Ishikawa (cell line): ENCODE measurements around the gene STPG4.

Source experiments
- CEBPB ChIP-seq: IDR thresholded peaks from 2 replicates; pipeline ENCODE4 v1.6.1; 2012
- CREB1 ChIP-seq: IDR thresholded peaks from 2 replicates; pipeline ENCODE4 v1.6.1; 2012; ENCODE audit warnings: low read depth
- EGR1 ChIP-seq: IDR thresholded peaks from 2 replicates; pipeline ENCODE4 v1.6.1; 2012
- EP300 ChIP-seq: IDR thresholded peaks from 2 replicates; pipeline ENCODE4 v1.6.1; 2012; ENCODE audit warnings: borderline replicate concordance
- FOXM1 ChIP-seq: IDR thresholded peaks from 2 replicates; pipeline ENCODE4 v1.6.1; 2012; ENCODE audit warnings: low read depth, borderline replicate concordance
- NFIC ChIP-seq: IDR thresholded peaks from 2 replicates; pipeline ENCODE4 v1.6.1; 2012
- RAD21 ChIP-seq: IDR thresholded peaks from 2 replicates; pipeline ENCODE4 v1.6.1; 2012; ENCODE audit warnings: low read depth
- TAF1 ChIP-seq: IDR thresholded peaks from 2 replicates; pipeline ENCODE4 v1.6.1; 2012; ENCODE audit warnings: low read depth, mild to moderate bottlenecking
- TCF12 ChIP-seq: IDR thresholded peaks from 2 replicates; pipeline ENCODE4 v1.6.1; 2012; ENCODE audit warnings: low read depth
- TEAD4 ChIP-seq: IDR thresholded peaks from 2 replicates; pipeline ENCODE4 v1.6.1; 2012
- YY1 ChIP-seq: IDR thresholded peaks from 2 replicates; pipeline ENCODE4 v1.6.1; 2012; ENCODE audit warnings: low read depth
- ZBTB7A ChIP-seq: IDR thresholded peaks from 2 replicates; pipeline ENCODE4 v1.6.1; 2012; ENCODE audit warnings: low read depth
- TF ChIP-seq, protein P1 (sequence below): IDR thresholded peaks from 2 replicates; pipeline ENCODE4 v1.6.1; 2012; ENCODE audit warnings: low read depth, mild to moderate bottlenecking
- TF ChIP-seq, protein P2 (sequence below): IDR thresholded peaks from 2 replicates; pipeline ENCODE4 v1.6.1; 2012
- TF ChIP-seq, protein P3 (sequence below): IDR thresholded peaks from 2 replicates; pipeline ENCODE4 v1.6.1; 2012

STPG4 gene

DNA sequence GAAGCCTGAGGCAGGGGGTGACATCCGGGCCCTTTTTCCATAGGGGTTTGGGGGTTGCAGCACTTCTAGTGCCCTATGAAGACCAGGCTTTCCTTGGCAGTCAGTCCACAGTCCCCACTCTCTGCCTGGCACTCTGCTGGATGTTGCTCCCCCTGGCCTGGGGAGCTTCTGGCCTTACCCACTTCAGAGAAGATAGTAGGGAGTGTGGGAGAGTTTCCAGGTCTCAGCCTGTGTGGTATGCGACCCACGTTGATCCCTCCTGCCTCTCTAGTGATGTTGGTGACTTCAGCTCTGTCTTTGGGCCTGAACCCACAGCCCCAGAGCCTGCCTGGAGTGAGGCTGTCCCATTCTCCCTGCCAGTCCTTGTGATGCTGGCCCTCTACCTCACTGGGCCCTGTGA lies 105.6 kb downstream of the STPG4 start:
- TF ChIP-seq, protein P1, sequence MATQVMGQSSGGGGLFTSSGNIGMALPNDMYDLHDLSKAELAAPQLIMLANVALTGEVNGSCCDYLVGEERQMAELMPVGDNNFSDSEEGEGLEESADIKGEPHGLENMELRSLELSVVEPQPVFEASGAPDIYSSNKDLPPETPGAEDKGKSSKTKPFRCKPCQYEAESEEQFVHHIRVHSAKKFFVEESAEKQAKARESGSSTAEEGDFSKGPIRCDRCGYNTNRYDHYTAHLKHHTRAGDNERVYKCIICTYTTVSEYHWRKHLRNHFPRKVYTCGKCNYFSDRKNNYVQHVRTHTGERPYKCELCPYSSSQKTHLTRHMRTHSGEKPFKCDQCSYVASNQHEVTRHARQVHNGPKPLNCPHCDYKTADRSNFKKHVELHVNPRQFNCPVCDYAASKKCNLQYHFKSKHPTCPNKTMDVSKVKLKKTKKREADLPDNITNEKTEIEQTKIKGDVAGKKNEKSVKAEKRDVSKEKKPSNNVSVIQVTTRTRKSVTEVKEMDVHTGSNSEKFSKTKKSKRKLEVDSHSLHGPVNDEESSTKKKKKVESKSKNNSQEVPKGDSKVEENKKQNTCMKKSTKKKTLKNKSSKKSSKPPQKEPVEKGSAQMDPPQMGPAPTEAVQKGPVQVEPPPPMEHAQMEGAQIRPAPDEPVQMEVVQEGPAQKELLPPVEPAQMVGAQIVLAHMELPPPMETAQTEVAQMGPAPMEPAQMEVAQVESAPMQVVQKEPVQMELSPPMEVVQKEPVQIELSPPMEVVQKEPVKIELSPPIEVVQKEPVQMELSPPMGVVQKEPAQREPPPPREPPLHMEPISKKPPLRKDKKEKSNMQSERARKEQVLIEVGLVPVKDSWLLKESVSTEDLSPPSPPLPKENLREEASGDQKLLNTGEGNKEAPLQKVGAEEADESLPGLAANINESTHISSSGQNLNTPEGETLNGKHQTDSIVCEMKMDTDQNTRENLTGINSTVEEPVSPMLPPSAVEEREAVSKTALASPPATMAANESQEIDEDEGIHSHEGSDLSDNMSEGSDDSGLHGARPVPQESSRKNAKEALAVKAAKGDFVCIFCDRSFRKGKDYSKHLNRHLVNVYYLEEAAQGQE = no peak
- TF ChIP-seq NFIC = no peak
- TF ChIP-seq, protein P2, sequence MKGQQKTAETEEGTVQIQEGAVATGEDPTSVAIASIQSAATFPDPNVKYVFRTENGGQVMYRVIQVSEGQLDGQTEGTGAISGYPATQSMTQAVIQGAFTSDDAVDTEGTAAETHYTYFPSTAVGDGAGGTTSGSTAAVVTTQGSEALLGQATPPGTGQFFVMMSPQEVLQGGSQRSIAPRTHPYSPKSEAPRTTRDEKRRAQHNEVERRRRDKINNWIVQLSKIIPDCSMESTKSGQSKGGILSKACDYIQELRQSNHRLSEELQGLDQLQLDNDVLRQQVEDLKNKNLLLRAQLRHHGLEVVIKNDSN = no peak

DNA sequence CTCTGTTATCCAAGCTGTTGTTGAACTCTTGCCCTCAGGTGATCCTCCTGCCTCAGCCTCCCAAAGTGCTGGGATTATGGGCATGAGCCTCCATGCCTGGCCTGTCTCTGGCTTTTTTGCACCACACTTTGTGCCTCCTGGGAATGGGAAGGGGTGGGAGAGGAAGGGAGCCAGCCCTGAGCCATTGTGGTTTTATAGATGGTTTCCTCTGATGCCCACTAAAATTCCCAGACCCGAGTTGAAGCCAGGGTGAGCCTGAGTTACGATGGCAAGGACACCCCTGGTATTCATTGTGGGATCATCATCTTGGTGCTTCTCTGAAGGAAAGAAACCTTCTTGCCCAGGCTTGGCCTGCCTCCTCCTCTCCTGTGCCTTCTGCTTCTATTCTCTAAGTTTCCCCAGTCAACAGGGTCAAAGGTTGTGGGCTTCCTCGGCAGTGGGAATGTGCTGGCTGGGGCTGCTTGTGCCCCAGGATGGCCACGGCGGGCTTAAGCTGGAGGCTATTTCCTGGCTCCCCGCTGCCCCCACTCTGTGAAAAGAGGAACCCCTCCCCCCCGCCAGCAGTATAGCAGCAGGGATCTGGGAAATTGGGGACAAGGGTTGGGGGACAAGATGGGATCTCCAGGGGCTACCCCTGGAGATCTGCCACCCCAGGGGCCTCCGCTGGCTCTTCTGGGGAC lies 106.2 kb downstream of the STPG4 start:
- TF ChIP-seq RAD21 = no peak
- TF ChIP-seq, protein P3, sequence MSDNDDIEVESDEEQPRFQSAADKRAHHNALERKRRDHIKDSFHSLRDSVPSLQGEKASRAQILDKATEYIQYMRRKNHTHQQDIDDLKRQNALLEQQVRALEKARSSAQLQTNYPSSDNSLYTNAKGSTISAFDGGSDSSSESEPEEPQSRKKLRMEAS = no peak
- no peak for TF ChIP-seq YY1
- TF ChIP-seq, protein P2 = no peak
- TF ChIP-seq TCF12 = no peak

DNA sequence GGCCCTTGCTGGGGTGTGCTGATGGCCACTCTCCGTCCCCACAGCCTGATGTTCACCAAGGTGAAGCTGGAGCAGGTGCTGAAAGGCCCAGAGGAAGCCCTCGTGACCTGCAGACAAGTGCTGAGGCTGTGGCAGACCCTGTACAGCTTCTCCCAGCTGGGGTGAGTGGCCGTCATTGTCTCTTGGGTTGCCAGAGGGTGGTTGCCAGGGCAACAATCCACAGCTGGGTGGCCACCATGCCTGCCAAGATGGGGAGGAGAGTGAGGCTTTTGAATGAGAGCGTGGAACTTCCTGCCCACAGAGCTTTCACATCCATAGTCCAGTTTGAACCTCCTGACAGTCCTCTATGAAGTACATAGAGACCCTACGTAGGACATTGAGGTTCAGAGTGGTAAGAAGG lies 108.8 kb downstream of the STPG4 start:
- TF ChIP-seq TCF12 (no peak), TEAD4 (no peak), CEBPB (no peak), CREB1 (no peak), EGR1 (no peak), RAD21 (no peak), FOXM1 (no peak), ZBTB7A (no peak), TAF1 (no peak), YY1 (no peak), NFIC (no peak), EP300 (no peak)
- TF ChIP-seq, protein P2 = no peak
- TF ChIP-seq, protein P3 = no peak
- TF ChIP-seq, protein P1 = no peak

DNA sequence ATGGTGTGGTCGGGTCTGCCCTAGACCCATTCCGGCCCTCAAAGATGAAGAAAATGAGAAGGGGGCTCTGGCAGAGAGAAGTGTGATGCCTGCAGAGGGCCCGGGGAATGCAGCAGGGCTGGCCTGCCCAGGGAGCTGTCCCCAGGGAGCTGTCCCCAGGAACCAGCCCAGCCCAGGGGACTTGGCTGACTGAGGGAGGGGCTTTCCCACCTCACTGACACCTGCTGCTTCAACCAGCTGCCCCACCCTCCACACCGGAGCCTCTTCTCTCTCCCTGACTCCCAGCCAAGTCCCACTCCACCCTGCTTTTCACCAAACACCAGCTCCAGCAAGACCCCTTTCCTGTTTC lies 111.2 kb downstream of the STPG4 start:
- no peak for TF ChIP-seq EGR1
- TF ChIP-seq, protein P1 = peak; percentile 64
- peak; percentile 2; the same call in 1 of the 2 replicates for TF ChIP-seq NFIC
- TF ChIP-seq, protein P3 = no peak
- no peak for TF ChIP-seq CEBPB
- TF ChIP-seq ZBTB7A = no peak
- TF ChIP-seq RAD21 = no peak
- no peak for TF ChIP-seq TAF1
